ENCODE data around the gene RASL11B.

Gene RASL11B

GRCh38 chr4:52861879-52862616, at the start of gene RASL11B:
Gene RASL11B, plus strand, starts transcription at chr4:52862317. Its CDS starts 191 bp downstream, at chr4:52862508.
- TF ChIP-seq ZFX (IDR thresholded peaks at IDR 0.05; ENCODE audit: borderline replicate concordance) (no peak), CTCF (IDR thresholded peaks at IDR 0.05) (peak; percentile 21)
- no peak within 1 kb of the TSS for H3K27ac ChIP-seq

GRCh38 chr4:52813546-52813945, 48.6 kb upstream of the RASL11B start:
- TF ChIP-seq CTCF (IDR thresholded peaks at IDR 0.05): no peak
- TF ChIP-seq ZFX (IDR thresholded peaks at IDR 0.05; ENCODE audit: borderline replicate concordance): no peak

GRCh38 chr4:52822583-52822971, 39.5 kb upstream of the RASL11B start:
- TF ChIP-seq ZFX (IDR thresholded peaks at IDR 0.05; ENCODE audit: borderline replicate concordance): no peak
- no peak for TF ChIP-seq CTCF (IDR thresholded peaks at IDR 0.05)
- no peak overlapping the region for H3K27ac ChIP-seq

More at GRCh38 chr4:52813546-52813945, 48.6 kb upstream of the RASL11B start:
- H3K27ac ChIP-seq: no peak overlapping the region

- no peak overlapping the region for H3K27ac ChIP-seq
- TF ChIP-seq ZFX (IDR thresholded peaks at IDR 0.05; ENCODE audit: borderline replicate concordance) (no peak), CTCF (IDR thresholded peaks at IDR 0.05) (no peak)
Observed at GRCh38 chr4:52822972-52823701, 39.0 kb upstream of the RASL11B start.

- TF ChIP-seq ZFX (IDR thresholded peaks at IDR 0.05; ENCODE audit: borderline replicate concordance) (no peak), CTCF (IDR thresholded peaks at IDR 0.05) (no peak)
- H3K27ac ChIP-seq: no peak overlapping the region
Observed at GRCh38 chr4:52823702-52824092, 38.4 kb upstream of the RASL11B start.

GRCh38 chr4:52824270-52824602, 37.9 kb upstream of the RASL11B start:
- TF ChIP-seq CTCF (IDR thresholded peaks at IDR 0.05) (no peak), ZFX (IDR thresholded peaks at IDR 0.05; ENCODE audit: borderline replicate concordance) (no peak)
- no peak overlapping the region for H3K27ac ChIP-seq
